WERI-Rb-1 (cell line): ENCODE measurements around the gene PSMD14.

Experiments
- DNase-seq: peaks from one replicate; pipeline ENCODE4 v3.0.0-alpha.2; 2020
- H3K27ac ChIP-seq: fragments of 250-450 bp; sonication (Bioruptor Pico); 2 replicates; pipeline ENCODE4 v1.5.1; 2020; ENCODE audit warnings: mild to moderate bottlenecking, moderate library complexity
- H3K27me3 ChIP-seq: fragments of 250-450 bp; sonication (Bioruptor Pico); 2 replicates; pipeline ENCODE4 v1.5.1; 2021; ENCODE audit warnings: mild to moderate bottlenecking, low read depth, moderate library complexity; ENCODE audit not compliant: insufficient read depth, severe bottlenecking
- H3K36me3 ChIP-seq: fragments of 250-450 bp; sonication (Bioruptor Pico); 2 replicates; pipeline ENCODE4 v1.5.1; 2020; ENCODE audit warnings: mild to moderate bottlenecking, moderate library complexity
- H3K4me3 ChIP-seq: 2 replicates; pipeline ENCODE4 v1.5.1; 2011; ENCODE audit warnings: low read depth, mild to moderate bottlenecking, control low read depth, low read length
- H3K9me3 ChIP-seq: fragments of 250-450 bp; sonication (Bioruptor Pico); 2 replicates; pipeline ENCODE4 v1.5.1; 2021; ENCODE audit warnings: mild to moderate bottlenecking, moderate library complexity; ENCODE audit not compliant: severe bottlenecking
- CTCF ChIP-seq: IDR thresholded peaks from 2 replicates; pipeline ENCODE4 v1.5.1; 2011; ENCODE audit warnings: low read depth, mild to moderate bottlenecking, control low read depth, inconsistent platforms, low read length

PSMD14 gene

GRCh38 chr2:161438598-161438997, 130.4 kb downstream of the PSMD14 start:
- Histone ChIP-seq H3K27me3 (no peaks in the 10 kb centered on the region), H3K36me3 (no peaks in the 10 kb centered on the region), H3K27ac (no peak overlapping the region), H3K4me3 (no peak overlapping the region), H3K9me3 (no peaks in the 10 kb centered on the region)
- TF ChIP-seq CTCF, result no peak
- DNase-seq, result no peak

GRCh38 chr2:161445097-161445496, 136.9 kb downstream of the PSMD14 start:
- no peak overlapping the region for H3K4me3 ChIP-seq
- H3K27me3 ChIP-seq, result no peaks in the 10 kb centered on the region
- H3K9me3 ChIP-seq, result no peaks in the 10 kb centered on the region
- H3K27ac ChIP-seq, result no peak overlapping the region
- TF ChIP-seq CTCF, result no peak
- no peak for DNase-seq
- H3K36me3 ChIP-seq, result no peaks in the 10 kb centered on the region

- Histone ChIP-seq H3K36me3 (no peaks in the 10 kb centered on the region), H3K9me3 (no peaks in the 10 kb centered on the region), H3K4me3 (no peak overlapping the region), H3K27me3 (no peaks in the 10 kb centered on the region), H3K27ac (no peak overlapping the region)
- no peak for DNase-seq
- TF ChIP-seq CTCF, result no peak
These were observed 140.2 kb downstream of the PSMD14 start for GRCh38 chr2:161448431-161448830.
